Cardiac fibroblast (primary cell): ENCODE data around the gene VPS37B.

ENCODE experiments used
- DNase-seq, 2 donors: peaks; one replicate each; pipeline versions ENCODE4 v3.0.0 to v3.0.0-alpha.2; 2010; ENCODE audit warnings: low read depth in 2 of 2
- H3K4me3 ChIP-seq, 2 donors: replicated peaks in 1 of 2; 1 replicate in 1 of 2; 2 replicates in 1 of 2; pipeline ENCODE4 v1.5.1; 2011; ENCODE audit warnings: low read depth in 2 of 2, low read length in 2 of 2, mild to moderate bottlenecking in 2 of 2, moderate library complexity in 1 of 2
- TF ChIP-seq, protein P1 (sequence below): IDR thresholded peaks from one replicate; pipeline ENCODE4 v1.5.1; 2011; ENCODE audit warnings: low read depth, mild to moderate bottlenecking, low read length, inconsistent platforms

The VPS37B gene

GRCh38 chr12:122850695-122851350, 45.1 kb downstream of the VPS37B start:
- peak in 1 of 2 donors; percentile 62 for DNase-seq

GRCh38 chr12:122850048-122850445, 45.9 kb downstream of the VPS37B start:
- DNase-seq = no peak

More at GRCh38 chr12:122850695-122851350, 45.1 kb downstream of the VPS37B start:
- TF ChIP-seq, protein P1, sequence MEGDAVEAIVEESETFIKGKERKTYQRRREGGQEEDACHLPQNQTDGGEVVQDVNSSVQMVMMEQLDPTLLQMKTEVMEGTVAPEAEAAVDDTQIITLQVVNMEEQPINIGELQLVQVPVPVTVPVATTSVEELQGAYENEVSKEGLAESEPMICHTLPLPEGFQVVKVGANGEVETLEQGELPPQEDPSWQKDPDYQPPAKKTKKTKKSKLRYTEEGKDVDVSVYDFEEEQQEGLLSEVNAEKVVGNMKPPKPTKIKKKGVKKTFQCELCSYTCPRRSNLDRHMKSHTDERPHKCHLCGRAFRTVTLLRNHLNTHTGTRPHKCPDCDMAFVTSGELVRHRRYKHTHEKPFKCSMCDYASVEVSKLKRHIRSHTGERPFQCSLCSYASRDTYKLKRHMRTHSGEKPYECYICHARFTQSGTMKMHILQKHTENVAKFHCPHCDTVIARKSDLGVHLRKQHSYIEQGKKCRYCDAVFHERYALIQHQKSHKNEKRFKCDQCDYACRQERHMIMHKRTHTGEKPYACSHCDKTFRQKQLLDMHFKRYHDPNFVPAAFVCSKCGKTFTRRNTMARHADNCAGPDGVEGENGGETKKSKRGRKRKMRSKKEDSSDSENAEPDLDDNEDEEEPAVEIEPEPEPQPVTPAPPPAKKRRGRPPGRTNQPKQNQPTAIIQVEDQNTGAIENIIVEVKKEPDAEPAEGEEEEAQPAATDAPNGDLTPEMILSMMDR = no peak
- H3K4me3 ChIP-seq = no peak overlapping the region

GRCh38 chr12:122849352-122850047, 46.4 kb downstream of the VPS37B start:
- H3K4me3 ChIP-seq = no peak overlapping the region
- TF ChIP-seq, protein P1 = no peak
- DNase-seq = no peak

More at GRCh38 chr12:122850048-122850445, 45.9 kb downstream of the VPS37B start:
- TF ChIP-seq, protein P1 = no peak
- H3K4me3 ChIP-seq = no peak overlapping the region

DNA sequence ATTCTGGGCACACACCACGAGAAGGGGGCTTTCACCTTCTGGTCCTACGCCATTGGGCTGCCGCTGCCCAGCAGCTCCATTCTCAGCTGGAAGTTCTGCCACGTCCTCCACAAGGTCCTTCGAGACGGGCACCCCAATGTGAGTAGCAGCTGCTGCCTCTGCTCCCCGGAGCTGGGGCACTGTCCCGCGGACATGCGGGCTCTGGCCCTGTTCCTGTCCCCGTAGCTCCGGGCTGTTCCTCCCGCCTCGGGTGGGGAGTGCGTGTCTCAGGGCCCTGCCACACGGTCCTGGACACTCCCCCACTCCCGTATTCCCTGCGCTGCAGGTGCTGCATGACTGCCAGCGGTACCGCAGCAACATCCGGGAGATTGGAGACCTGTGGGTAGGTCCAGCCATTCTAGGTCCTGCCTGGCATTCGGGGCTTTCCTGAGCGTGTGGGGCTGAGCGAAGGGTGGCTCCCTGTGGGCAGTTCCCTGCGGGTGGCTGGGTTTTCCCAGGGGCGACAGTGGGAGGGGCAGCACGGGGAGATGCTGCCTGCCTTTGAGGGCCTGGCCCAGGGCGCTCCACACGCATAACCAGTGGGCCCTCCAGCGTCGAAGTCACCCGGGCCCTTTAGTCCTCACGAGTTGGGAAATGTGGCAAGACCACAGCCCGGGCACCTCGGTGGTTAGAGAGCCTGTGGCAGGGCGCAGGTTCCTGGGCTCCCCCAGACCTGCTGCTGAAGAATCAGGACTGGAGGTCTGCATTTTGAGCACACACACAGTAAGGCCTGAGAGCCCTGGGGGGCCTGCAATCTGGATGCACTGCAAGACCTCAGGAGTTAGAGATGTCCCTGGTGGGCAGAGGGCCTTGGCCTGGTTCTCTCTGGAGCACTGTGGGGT, 47.2 kb downstream of the VPS37B start:
- H3K4me3 ChIP-seq = no peak overlapping the region
- TF ChIP-seq, protein P1 = no peak
- no peak for DNase-seq

- no peak overlapping the region for H3K4me3 ChIP-seq
- TF ChIP-seq, protein P1 = no peak
- no peak for DNase-seq
These were observed 48.0 kb downstream of the VPS37B start for GRCh38 chr12:122847921-122848421.

- TF ChIP-seq, protein P1 = no peak
- no peak for DNase-seq
- no peak overlapping the region for H3K4me3 ChIP-seq
These were observed 48.4 kb downstream of the VPS37B start for GRCh38 chr12:122847516-122847836.
